Body of pancreas (tissue), 4 donors: ENCODE results near the gene IRF7. TPM values are rescaled to one million over a fixed set of nuclear protein-coding genes. Genes with fewer than 3 reads are reported as not detected.

ENCODE experiments used
- ATAC-seq: fragments of 150-250 bp; one replicate; pipeline ENCODE4 v1.9.1; 2016
- DNase-seq, 4 donors: peaks; one replicate each; pipeline ENCODE4 v3.0.0-alpha.2; 2019
- H3K27ac ChIP-seq, 4 donors: fragments of 200-600 bp; sonication (generic); 1 replicate in 3 of 4; 2 replicates in 1 of 4; pipeline versions ENCODE4 v1.5.1 to v1.6.1; 2016 to 2019; ENCODE audit warnings: mild to moderate bottlenecking in 1 of 4, mixed read lengths in 1 of 4, moderate library complexity in 1 of 4
- H3K27me3 ChIP-seq, 2 donors: fragments of 200-600 bp; sonication (generic); one replicate each; pipeline ENCODE4 v1.6.0; 2016; ENCODE audit warnings: mild to moderate bottlenecking in 1 of 2
- H3K36me3 ChIP-seq, 2 donors: fragments of 200-600 bp; sonication (generic); replicated peaks in 1 of 2; 2 replicates each; pipeline ENCODE4 v1.5.1; 2016; ENCODE audit warnings: low read depth in 2 of 2; ENCODE audit not compliant: insufficient read depth in 1 of 2
- H3K4me1 ChIP-seq: fragments of 200-600 bp; sonication (generic); one replicate; pipeline ENCODE4 v1.6.0; 2016
- H3K4me3 ChIP-seq, 2 donors: fragments of 200-600 bp; sonication (generic); 1 replicate in 1 of 2; 2 replicates in 1 of 2; pipeline ENCODE4 v1.5.1; 2016 to 2019
- H3K9me3 ChIP-seq, 3 donors: fragments of 200-600 bp; sonication (generic); 1 replicate in 2 of 3; 2 replicates in 1 of 3; pipeline ENCODE4 v1.5.1; 2016
- POLR2A ChIP-seq, 3 donors: fragments of 450-650 bp; IDR thresholded peaks; one replicate each; pipeline ENCODE4 v1.6.1; 2016; ENCODE audit warnings: antibody characterized with exemption in 3 of 3, mild to moderate bottlenecking in 2 of 3
- WGBS, 2 donors: methylation state at CpG; one replicate each; pipeline ENCODE4 v1.1.5; 2017; 5-methylcytosine and 5-hydroxymethylcytosine counted together
- intact Hi-C: fragments of 100-400 bp; cut with DNase I; formaldehyde crosslinking; loops from one replicate; pipeline ENCODE4 v1.15.1; 2023
- total RNA-seq, 2 donors: library from RNA; depleted of rRNA; stranded (reverse); fragments of >200 nt; gene quantifications; one replicate each; pipeline ENCODE4 v1.1.0, GENCODE V29; 2016
- TF ChIP-seq, protein P1 (sequence below), 7 experiments: fragments of 450-650 bp in 4 of 7; fragments of 200-600 bp in 3 of 7; sonication (generic) in 3 of 7; IDR thresholded peaks; one replicate each; pipeline ENCODE4 v1.5.1; 2016 to 2019; ENCODE audit warnings: antibody characterized with exemption in 7 of 7

IRF7 gene
- total RNA-seq, 2 donors from 2014 or later, result 10.4 to 10.9 TPM

DNA sequence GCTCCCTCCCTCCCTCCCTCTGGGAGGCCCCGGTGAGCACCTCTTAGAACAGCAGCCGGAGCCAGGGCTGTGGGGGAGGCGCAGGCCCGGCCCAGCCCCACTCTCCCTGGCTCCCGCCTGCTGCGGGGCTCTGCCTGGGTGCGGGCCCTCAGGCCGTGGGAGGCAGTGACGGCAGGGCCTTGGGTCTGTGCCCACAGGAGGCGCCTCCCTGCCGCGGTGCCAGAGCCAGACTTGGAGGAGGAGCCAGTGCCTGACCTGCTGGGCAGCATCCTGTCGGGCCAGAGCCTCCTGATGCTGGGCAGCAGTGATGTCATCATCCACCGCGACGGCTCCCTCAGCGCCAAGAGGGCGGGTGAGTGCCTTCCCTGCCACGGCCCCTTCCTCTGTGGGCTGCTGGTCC, 9.5 kb downstream of the IRF7 start:
- peak; percentile 70 for ATAC-seq
- intact Hi-C loops, result no loop called here
- peaks cover 20 to 66% of the 10 kb centered on the region in 2 donors for H3K36me3 ChIP-seq
- no peak for TF ChIP-seq POLR2A (IDR thresholded peaks at IDR 0.05)
- TF ChIP-seq, protein P1, sequence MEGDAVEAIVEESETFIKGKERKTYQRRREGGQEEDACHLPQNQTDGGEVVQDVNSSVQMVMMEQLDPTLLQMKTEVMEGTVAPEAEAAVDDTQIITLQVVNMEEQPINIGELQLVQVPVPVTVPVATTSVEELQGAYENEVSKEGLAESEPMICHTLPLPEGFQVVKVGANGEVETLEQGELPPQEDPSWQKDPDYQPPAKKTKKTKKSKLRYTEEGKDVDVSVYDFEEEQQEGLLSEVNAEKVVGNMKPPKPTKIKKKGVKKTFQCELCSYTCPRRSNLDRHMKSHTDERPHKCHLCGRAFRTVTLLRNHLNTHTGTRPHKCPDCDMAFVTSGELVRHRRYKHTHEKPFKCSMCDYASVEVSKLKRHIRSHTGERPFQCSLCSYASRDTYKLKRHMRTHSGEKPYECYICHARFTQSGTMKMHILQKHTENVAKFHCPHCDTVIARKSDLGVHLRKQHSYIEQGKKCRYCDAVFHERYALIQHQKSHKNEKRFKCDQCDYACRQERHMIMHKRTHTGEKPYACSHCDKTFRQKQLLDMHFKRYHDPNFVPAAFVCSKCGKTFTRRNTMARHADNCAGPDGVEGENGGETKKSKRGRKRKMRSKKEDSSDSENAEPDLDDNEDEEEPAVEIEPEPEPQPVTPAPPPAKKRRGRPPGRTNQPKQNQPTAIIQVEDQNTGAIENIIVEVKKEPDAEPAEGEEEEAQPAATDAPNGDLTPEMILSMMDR (IDR thresholded peaks at IDR 0.05), result no peak
- H3K27me3 ChIP-seq, result no peaks in the 10 kb centered on the region
- no peaks in the 10 kb centered on the region for H3K4me1 ChIP-seq
- 66 to 69% methylated on average over 6 to 16 of the region's 19 CpGs for WGBS, 2 donors
- no peaks in the 10 kb centered on the region for H3K9me3 ChIP-seq
- H3K27ac ChIP-seq, result peak overlapping the region in 3 of 4 donors; percentile 0 to 56 (median 53)
- H3K4me3 ChIP-seq, result no peak overlapping the region
- peak; percentile 47 to 72 (median 64) for DNase-seq

DNA sequence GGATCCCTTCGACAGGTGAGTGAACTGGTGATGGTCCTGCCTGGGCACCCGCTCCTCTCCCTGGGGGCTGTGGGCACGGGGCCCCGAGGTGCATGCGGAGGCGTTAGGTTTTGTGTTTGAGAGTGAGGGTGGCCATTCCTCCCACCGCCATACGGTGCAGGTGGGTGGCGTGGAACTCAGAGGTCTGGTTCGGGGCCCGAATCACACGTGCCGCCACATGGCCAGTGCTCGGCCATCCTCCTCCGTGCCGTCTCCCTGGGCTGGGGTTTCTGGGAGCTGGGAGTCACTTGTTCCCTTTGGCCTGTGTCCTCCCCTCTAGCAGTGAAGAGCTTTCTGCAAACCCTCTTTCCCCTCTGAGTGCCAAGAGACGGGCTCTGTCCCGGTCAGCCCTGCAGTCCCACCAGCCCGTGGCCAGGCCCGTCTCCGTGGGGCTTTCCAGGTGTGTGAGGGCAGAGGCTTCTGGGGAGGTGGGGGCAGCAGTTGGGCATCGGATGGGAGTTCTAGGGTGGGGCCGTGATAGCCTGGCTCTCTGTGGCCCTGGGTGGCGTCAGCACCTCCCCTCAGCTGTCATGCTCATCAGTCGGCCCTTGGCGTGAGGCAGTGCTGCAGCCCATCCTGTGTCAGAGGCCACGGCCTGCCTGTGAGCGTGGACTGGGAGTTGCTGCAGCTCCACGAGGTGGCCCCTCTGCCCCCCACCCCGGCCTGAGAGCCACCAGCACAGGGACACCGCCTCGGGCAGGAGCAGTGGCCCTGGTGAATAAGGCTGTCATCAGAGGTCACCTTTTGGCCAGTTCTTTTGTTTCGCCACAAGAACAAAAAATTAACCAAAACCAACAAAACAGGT, 10.2 kb downstream of the IRF7 start:
- Histone ChIP-seq H3K9me3 (no peaks in the 10 kb centered on the region), H3K4me1 (no peaks in the 10 kb centered on the region), H3K27me3 (no peaks in the 10 kb centered on the region), H3K27ac (peak overlapping the region in 3 of 4 donors; percentile 0 to 56 (median 53)), H3K36me3 (peaks cover 13 to 61% of the 10 kb centered on the region in 2 donors), H3K4me3 (no peak overlapping the region)
- DNase-seq, result no peak
- no peak for TF ChIP-seq POLR2A (IDR thresholded peaks at IDR 0.05)
- TF ChIP-seq, protein P1 (IDR thresholded peaks at IDR 0.05), result no peak
- 91 to 95% methylated on average over 18 to 33 of the region's 33 CpGs for WGBS, 2 donors
- intact Hi-C loops, result no loop called here
- no peak for ATAC-seq

DNA sequence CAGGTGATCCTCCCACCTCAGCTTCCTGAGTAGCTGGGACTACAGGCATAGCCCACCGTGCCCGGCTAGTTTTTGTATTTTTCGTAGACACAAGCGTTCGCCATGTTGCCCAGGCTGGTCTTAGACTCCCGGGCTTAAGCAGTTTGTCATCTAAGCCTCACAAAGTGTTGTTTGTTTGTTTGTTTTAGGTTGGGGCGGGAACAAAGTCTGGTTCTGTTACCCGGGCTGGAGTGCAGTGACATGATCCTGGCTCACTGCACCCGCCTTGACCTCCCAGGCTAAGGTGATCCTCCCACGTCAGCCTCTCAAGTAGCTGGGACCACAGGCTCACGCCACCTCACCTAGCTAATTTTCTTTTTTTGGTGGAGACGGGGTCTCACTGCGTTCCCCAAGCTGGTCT, 12.6 kb downstream of the IRF7 start:
- DNase-seq, result no peak
- 88 to 93% methylated on average over 13 of the region's 13 CpGs for WGBS, 2 donors
- Histone ChIP-seq H3K27ac (no peak overlapping the region), H3K4me3 (no peak overlapping the region), H3K9me3 (no peaks in the 10 kb centered on the region), H3K27me3 (no peaks in the 10 kb centered on the region), H3K4me1 (no peaks in the 10 kb centered on the region), H3K36me3 (peaks cover 4 to 63% of the 10 kb centered on the region in 2 donors)
- no peak for TF ChIP-seq POLR2A (IDR thresholded peaks at IDR 0.05)
- TF ChIP-seq, protein P1 (IDR thresholded peaks at IDR 0.05), result no peak
- intact Hi-C loops, result no loop called here
- ATAC-seq, result no peak

DNA sequence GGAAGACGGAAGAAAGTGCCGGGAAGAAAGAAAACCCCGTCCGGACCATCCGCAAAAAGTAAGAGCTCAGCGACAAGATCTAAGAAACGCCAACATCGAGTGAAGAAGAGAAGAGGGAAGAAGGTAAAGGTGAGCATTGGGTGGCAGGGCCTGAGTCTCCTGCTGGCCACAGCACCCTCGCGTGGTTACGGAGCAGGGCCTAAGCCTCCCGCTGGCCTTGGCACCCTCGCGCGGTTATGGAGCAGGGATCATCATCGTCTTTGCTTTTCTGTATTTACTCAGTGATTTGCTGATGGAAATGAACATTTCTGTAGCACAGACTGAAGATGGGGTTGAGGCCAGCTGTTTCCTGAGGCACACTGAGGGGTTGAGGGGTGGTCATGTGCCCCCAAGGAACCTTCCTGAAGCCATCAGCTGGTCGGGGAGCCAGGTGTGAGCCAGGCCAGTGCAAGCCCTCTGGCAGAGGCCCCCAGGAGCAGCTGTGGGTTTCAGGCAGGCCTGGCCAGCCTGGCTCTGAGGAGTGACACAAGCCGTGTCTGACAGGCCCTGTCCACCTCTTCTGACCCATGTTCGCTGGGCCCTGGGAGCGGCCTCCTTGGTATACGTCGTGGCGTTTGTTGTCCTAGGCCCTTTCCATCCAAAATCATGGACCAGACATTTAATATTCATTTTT, 14.0 kb downstream of the IRF7 start:
- no peak for DNase-seq

More for the DNA sequence above, 14.0 kb downstream of the IRF7 start:
- no peak overlapping the region for H3K27ac ChIP-seq
- no peak for ATAC-seq
- no peaks in the 10 kb centered on the region for H3K4me1 ChIP-seq
- no peaks in the 10 kb centered on the region for H3K9me3 ChIP-seq
- 90 to 94% methylated on average over 17 to 23 of the region's 23 CpGs for WGBS, 2 donors
- intact Hi-C loops, result no loop called here
- H3K27me3 ChIP-seq, result no peaks in the 10 kb centered on the region
- H3K36me3 ChIP-seq, result peaks cover 4 to 60% of the 10 kb centered on the region in 2 donors
- H3K4me3 ChIP-seq, result no peak overlapping the region
- TF ChIP-seq POLR2A (IDR thresholded peaks at IDR 0.05), result no peak
- TF ChIP-seq, protein P1 (IDR thresholded peaks at IDR 0.05), result no peak
